Measurements from ENCODE around the gene AP1B1. TPM values are rescaled to one million over a fixed set of nuclear protein-coding genes. Genes with fewer than 3 reads are reported as not detected.

Gene AP1B1
- total and polyA plus RNA-seq, 4 donors = 17.6 to 63.4 (median 44.0) TPM

DNA sequence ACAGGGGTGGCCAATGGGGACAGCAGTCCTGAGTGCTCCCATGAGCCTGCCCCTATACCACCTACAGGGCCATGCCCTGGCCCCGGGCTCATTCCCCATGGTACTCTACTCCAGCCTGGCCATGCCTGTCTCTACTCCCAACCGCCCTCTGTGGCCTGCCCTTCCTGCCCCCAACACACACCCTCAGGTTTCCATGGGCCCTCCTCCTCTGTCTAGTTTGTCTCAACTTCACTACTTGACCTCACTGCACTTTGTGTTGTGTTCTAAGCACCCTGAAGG is 46.6 kb downstream of the AP1B1 start:
- Histone ChIP-seq H3K9me3 (ENCODE audit: control insufficient read depth in 4 of 4, low read length in 3 of 4) (no peaks in the 10 kb centered on the region), H3K27me3 (ENCODE audit: control insufficient read depth in 4 of 4, insufficient read depth in 4 of 4, low read length in 3 of 4) (no peaks in the 10 kb centered on the region), H3K4me1 (ENCODE audit: control insufficient read depth in 4 of 4, insufficient read depth in 4 of 4, low read length in 3 of 4) (peaks cover 4 to 41% (median 31%) of the 10 kb centered on the region in 4 donors), H3K27ac (ENCODE audit: low read depth in 1 of 2, low read length in 2 of 2) (no peak overlapping the region), H3K36me3 (ENCODE audit: control insufficient read depth in 4 of 4, insufficient read depth in 3 of 4, low read depth in 1 of 4, low read length in 3 of 4) (peaks cover 10 to 39% (median 23%) of the 10 kb centered on the region in 4 donors), H3K9ac (ENCODE audit: low read depth in 1 of 2, low read length in 2 of 2) (no peak overlapping the region), H3K4me3 (ENCODE audit: low read depth in 1 of 3, low read length in 3 of 3) (no peak overlapping the region)
- no peak for DNase-seq (ENCODE audit: low spot score)
- 95% methylated on average over 2 of the region's 2 CpGs for WGBS
- TF ChIP-seq, protein P1, sequence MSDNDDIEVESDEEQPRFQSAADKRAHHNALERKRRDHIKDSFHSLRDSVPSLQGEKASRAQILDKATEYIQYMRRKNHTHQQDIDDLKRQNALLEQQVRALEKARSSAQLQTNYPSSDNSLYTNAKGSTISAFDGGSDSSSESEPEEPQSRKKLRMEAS (IDR thresholded peaks at IDR 0.05) = no peak
- TF ChIP-seq YY1 (IDR thresholded peaks at IDR 0.05) (no peak), EGR1 (IDR thresholded peaks at IDR 0.05; ENCODE audit: low read depth in 2 of 2) (no peak), RXRA (IDR thresholded peaks at IDR 0.05) (no peak), SP1 (IDR thresholded peaks at IDR 0.05) (no peak), FOXA2 (IDR thresholded peaks at IDR 0.05) (no peak), HNF4A (conservative IDR thresholded peaks at IDR 0.05) (no peak), HNF4G (IDR thresholded peaks at IDR 0.05) (no peak), FOXA1 (IDR thresholded peaks at IDR 0.05) (no peak), GABPA (IDR thresholded peaks at IDR 0.05 in 1 of 2, conservative IDR thresholded peaks at IDR 0.05 in 1 of 2) (no peak), TAF1 (conservative IDR thresholded peaks at IDR 0.05) (no peak), JUND (IDR thresholded peaks at IDR 0.05) (no peak), NR2F2 (IDR thresholded peaks at IDR 0.05) (no peak), RAD21 (IDR thresholded peaks at IDR 0.05) (no peak)
- TF ChIP-seq, protein P2, sequence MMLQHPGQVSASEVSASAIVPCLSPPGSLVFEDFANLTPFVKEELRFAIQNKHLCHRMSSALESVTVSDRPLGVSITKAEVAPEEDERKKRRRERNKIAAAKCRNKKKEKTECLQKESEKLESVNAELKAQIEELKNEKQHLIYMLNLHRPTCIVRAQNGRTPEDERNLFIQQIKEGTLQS (IDR thresholded peaks at IDR 0.05) = no peak
- TF ChIP-seq, protein P3, sequence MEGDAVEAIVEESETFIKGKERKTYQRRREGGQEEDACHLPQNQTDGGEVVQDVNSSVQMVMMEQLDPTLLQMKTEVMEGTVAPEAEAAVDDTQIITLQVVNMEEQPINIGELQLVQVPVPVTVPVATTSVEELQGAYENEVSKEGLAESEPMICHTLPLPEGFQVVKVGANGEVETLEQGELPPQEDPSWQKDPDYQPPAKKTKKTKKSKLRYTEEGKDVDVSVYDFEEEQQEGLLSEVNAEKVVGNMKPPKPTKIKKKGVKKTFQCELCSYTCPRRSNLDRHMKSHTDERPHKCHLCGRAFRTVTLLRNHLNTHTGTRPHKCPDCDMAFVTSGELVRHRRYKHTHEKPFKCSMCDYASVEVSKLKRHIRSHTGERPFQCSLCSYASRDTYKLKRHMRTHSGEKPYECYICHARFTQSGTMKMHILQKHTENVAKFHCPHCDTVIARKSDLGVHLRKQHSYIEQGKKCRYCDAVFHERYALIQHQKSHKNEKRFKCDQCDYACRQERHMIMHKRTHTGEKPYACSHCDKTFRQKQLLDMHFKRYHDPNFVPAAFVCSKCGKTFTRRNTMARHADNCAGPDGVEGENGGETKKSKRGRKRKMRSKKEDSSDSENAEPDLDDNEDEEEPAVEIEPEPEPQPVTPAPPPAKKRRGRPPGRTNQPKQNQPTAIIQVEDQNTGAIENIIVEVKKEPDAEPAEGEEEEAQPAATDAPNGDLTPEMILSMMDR (IDR thresholded peaks at IDR 0.05; ENCODE audit: low read depth, low read length, missing input control) = no peak
- TF ChIP-seq, protein P4, sequence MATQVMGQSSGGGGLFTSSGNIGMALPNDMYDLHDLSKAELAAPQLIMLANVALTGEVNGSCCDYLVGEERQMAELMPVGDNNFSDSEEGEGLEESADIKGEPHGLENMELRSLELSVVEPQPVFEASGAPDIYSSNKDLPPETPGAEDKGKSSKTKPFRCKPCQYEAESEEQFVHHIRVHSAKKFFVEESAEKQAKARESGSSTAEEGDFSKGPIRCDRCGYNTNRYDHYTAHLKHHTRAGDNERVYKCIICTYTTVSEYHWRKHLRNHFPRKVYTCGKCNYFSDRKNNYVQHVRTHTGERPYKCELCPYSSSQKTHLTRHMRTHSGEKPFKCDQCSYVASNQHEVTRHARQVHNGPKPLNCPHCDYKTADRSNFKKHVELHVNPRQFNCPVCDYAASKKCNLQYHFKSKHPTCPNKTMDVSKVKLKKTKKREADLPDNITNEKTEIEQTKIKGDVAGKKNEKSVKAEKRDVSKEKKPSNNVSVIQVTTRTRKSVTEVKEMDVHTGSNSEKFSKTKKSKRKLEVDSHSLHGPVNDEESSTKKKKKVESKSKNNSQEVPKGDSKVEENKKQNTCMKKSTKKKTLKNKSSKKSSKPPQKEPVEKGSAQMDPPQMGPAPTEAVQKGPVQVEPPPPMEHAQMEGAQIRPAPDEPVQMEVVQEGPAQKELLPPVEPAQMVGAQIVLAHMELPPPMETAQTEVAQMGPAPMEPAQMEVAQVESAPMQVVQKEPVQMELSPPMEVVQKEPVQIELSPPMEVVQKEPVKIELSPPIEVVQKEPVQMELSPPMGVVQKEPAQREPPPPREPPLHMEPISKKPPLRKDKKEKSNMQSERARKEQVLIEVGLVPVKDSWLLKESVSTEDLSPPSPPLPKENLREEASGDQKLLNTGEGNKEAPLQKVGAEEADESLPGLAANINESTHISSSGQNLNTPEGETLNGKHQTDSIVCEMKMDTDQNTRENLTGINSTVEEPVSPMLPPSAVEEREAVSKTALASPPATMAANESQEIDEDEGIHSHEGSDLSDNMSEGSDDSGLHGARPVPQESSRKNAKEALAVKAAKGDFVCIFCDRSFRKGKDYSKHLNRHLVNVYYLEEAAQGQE (IDR thresholded peaks at IDR 0.05) = no peak
- TF ChIP-seq, protein P5, sequence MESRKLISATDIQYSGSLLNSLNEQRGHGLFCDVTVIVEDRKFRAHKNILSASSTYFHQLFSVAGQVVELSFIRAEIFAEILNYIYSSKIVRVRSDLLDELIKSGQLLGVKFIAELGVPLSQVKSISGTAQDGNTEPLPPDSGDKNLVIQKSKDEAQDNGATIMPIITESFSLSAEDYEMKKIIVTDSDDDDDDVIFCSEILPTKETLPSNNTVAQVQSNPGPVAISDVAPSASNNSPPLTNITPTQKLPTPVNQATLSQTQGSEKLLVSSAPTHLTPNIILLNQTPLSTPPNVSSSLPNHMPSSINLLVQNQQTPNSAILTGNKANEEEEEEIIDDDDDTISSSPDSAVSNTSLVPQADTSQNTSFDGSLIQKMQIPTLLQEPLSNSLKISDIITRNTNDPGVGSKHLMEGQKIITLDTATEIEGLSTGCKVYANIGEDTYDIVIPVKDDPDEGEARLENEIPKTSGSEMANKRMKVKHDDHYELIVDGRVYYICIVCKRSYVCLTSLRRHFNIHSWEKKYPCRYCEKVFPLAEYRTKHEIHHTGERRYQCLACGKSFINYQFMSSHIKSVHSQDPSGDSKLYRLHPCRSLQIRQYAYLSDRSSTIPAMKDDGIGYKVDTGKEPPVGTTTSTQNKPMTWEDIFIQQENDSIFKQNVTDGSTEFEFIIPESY (IDR thresholded peaks at IDR 0.05) = no peak
